NB4 (cell line): ENCODE measurements around the gene GRM2.

Source experiments
- MYC ChIP-seq: IDR thresholded peaks from 2 replicates; pipeline ENCODE4 v1.6.1; 2011; ENCODE audit warnings: low read depth, low read length
- POLR2A ChIP-seq: IDR thresholded peaks from 2 replicates; pipeline ENCODE4 v1.6.1; 2011; ENCODE audit warnings: mild to moderate bottlenecking; ENCODE audit not compliant: insufficient read length; ENCODE audit errors: extremely low read depth
- TF ChIP-seq, protein P1 (sequence below): IDR thresholded peaks from one replicate; pipeline ENCODE4 v1.5.1; 2012; ENCODE audit warnings: low read depth, low read length
- TF ChIP-seq, protein P2 (sequence below): IDR thresholded peaks from 2 replicates; pipeline ENCODE4 v1.6.1; 2011; ENCODE audit warnings: low read depth, low read length

DNA sequence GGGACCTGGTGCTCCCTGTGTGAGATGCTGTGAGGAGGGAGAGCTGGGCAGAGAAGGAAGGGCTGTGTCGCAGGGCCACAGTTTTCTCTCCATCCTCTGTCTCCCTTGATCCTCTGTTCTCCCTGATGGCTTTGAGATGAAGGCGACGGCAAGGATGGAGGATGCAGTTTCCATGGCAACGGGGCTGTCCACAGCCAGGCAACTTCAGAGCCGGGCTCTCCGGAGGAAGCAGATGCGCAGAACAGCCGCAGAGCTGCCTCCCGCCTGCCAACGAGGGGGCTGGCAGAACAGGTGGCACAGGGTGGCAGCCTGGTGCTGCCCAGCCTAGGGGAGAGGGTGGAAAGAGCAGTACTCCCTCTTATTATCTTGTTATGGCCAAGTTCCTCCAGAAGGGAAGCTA, 9.9 kb upstream of the GRM2 start:
- TF ChIP-seq, protein P1, sequence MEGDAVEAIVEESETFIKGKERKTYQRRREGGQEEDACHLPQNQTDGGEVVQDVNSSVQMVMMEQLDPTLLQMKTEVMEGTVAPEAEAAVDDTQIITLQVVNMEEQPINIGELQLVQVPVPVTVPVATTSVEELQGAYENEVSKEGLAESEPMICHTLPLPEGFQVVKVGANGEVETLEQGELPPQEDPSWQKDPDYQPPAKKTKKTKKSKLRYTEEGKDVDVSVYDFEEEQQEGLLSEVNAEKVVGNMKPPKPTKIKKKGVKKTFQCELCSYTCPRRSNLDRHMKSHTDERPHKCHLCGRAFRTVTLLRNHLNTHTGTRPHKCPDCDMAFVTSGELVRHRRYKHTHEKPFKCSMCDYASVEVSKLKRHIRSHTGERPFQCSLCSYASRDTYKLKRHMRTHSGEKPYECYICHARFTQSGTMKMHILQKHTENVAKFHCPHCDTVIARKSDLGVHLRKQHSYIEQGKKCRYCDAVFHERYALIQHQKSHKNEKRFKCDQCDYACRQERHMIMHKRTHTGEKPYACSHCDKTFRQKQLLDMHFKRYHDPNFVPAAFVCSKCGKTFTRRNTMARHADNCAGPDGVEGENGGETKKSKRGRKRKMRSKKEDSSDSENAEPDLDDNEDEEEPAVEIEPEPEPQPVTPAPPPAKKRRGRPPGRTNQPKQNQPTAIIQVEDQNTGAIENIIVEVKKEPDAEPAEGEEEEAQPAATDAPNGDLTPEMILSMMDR: no peak
- no peak for TF ChIP-seq POLR2A
- TF ChIP-seq, protein P2, sequence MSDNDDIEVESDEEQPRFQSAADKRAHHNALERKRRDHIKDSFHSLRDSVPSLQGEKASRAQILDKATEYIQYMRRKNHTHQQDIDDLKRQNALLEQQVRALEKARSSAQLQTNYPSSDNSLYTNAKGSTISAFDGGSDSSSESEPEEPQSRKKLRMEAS: no peak
- no peak for TF ChIP-seq MYC
